HG02798 (cell line): Measurements from ENCODE around the gene HLCS.
A peak's percentile ranks its signal among the peaks of the same experiment; 100 is the strongest.
"Not testable (repeated sequence)": the region's sequence is repeated elsewhere in the genome, so short reads cannot be mapped to it uniquely, and the experiment has no call there.

Experiments
- ATAC-seq: cut with Tn5 transposase; IDR thresholded peaks from one replicate; pipeline ENCODE4 v1.9.1; 2021; ENCODE audit warnings: mild to moderate bottlenecking; ENCODE audit not compliant: unreplicated experiment, poor library complexity

Gene HLCS

DNA sequence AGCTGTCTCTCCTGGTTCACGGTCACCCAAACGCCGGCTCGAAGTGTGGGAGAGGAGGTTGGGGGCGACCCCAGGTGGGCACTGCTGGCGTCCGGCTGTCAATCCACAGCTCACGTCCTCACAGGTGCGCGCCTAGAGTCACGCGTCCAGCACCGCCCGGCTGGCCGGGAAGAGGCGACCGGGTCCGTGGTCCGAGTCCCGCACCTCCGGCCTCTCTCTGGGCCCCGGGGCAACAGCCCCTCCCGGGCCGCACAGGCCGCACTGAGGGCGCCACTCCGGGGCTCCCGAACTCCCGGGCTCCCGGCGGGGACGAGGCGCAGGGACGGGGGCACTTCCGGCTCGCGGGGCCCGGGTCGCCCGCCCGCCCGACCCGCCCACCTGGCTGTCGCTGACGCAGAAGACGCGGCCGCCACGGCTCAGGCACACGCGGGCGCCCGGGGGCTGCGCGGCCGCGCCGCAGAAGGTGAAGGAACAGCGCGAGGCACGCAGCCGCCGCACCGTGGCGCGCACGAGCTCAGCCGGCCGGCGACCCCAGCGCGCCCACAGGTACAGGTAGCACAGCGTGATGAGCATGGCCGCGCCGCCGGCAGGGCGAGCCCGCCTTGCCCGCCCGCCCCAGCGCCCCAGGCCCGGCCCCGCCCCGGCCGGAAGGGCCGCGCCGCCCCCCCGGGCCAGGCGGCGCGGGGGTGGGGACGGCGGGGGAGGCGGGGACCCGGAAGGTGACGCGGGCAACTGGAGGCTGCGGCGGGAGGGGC is at the start of gene HLCS:
Gene HLCS, minus strand, starts transcription at position 604 of the 755 bp plus-strand sequence. Its CDS starts 31 bp downstream, at position 573.
- ATAC-seq, result peak; percentile 87

DNA sequence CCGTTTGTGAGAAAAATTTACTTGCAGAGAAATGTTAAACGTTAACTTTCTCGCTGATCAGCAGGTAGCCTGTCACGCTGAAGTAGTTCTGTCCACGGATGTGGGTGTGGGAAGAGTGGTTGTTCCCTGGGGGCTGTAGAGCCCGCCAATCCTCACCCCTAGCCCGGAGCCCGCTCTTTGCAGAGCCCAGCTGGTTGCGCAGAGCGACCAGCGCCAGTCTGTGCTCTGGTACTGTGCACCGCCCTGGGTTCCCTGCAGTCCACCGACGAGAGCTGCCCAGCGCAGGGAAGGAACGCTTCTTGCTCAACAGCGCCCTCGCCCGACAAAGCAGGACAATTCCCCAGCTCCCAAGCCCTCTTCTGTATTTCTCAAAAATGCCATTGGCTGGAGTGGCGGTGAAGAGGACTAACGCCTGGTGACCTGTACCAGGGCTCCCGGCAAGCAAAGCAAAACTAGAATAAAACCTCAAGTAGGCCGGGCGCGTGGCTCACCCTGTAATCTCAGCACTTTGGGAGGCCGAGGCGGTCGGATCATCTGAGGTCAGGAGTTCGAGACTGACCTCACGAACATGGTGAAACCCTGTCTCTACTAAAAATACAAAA is 43.4 kb upstream of the HLCS start:
- ATAC-seq, result peak; percentile 89

DNA sequence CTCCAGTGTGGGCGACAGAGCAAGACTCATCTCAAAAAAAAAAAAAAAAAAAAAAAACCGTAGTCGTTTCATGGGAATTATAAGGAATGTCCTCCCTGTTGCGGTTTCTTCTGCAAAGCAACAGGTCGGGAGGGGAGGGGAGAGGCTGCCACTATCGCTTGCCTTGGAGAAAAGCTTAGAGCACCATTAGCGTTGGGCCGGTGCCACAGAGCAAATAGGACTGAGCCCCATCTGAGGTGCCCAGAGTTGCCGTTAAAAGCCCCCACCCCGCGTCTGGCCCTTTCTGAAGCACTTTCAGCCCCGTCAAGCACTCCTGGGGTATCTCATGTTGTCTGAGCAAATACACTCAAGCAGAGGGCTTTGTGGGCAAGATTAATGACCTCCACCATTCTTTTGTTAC is 42.3 kb upstream of the HLCS start:
- no peak for ATAC-seq

DNA sequence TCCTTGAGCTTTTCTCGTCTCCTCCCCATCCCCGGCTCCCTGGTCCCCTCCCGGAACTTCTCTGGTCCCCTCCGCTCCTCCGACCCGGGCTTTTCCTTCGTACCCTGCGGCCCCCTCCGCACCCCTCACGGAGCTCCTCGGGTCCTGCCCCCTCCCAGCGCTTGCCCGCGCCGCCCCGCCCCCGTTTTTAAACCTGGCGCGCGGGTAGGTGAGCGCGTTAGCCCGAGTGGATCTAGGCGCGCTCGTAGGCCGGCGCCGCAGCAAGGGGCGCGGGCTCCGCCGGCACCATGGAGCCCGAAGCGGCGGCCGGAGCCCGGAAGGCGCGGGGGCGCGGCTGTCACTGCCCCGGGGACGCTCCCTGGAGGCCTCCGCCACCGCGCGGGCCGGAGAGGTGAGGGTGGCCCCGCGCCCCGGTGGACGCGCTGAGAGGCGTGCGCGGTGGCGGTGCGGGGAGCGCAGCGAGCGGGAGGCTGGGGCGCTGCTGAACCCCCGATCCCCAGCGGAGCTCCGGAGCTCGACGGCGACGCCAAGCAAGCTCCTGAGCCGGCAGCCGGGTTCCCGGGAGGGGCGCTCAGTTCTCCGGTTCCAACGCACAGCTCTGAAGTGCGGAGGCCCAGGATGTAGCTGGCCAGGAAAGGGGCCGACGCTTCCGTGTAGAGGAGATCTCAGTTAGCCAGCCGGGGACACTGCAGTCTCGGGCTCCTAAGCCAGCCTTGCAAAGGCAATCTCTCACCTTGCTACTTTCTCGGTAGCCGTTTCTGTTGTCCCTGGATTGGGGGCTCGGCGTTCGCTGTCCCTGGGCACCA is 40.2 kb upstream of the HLCS start, which contains the start of gene RIPPLY3:
Gene RIPPLY3, plus strand, starts transcription at position 217 of the 806 bp plus-strand sequence. Its CDS starts 71 bp downstream, at position 288.
- ATAC-seq, result no peak

DNA sequence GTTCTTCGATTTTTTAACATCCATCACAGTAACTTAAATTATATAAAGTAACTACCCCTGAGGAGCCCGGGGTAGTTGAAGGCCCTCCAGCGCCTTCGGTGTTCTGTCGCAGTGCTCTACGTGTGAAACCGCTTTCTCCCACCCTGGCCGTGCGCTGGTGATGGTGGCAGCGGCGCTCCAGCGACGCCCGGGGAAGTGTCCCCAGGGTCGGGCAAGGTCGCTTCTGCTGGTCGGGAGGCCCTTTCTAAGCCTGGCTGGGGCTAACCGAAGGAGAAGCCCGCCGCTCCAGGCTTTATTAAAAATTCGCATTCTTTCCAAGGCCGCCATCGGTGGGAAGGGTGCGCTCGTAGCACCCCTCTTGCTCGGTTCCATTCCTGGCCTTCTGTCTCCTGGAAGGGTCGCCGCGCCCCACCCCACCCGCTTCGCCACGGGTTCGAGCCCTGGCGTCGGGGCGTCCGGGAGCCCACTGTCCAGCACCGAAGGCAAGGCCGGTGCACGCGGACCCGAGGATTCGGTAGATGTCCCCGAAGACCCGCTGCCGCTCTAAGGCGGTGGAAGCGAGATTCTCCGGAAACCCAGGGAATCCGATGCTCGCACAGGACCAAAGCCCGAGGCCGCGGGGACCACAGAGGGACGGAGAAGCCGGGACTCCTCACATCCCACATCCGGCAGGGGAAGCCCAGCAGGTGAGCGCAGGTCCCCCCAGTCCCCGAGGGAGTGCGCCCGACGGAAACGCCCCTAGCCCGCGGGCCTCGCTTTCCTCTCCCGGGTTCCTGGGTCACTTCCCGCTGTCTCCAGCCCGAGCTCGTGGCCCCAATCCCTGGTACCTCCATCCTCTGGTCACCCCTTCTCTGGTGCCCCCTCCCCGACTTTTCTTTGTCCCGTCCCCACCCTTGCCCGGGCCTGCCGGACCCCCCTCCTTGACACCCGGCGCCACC is 39.3 kb upstream of the HLCS start:
- no peak for ATAC-seq

DNA sequence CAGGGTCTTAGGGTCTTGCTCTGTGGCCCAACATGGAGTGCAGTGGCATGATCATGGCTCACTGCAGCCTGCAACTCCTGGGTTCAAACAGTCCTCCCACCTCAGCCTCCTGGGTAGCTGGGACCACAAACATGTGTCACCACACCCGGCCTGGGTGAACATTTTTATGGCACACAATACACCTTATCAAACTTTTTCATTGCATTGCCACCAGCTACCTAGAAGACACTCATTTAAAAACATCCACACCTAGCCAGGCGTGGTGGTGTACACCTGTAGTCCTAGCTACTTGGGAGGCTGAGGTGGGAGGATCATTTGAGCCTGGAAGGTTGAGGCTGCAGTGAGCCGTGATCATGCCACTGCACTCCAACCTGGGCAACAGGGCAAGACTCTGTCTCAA is 37.4 kb upstream of the HLCS start:
- ATAC-seq, result not testable (repeated sequence)

DNA sequence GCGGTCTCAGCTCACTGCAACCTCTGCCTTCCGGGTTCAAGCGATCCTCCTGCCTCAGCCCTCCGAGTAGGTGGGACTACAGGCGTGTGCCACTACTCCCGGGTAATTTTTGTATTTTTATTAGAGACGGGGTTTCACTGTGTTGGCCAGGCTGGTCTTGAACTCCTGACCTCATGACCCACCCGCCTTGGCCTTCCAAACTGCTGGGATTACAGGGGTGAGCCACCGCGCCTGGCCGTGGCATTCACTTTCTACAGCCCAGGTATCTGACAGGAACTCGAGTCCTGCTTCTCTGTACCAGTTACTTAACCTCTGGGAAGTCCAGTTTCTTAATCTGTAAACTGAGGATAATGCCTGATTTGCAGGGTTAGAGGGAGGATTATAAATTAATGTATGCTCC is 36.4 kb upstream of the HLCS start:
- ATAC-seq, result not testable (repeated sequence)

DNA sequence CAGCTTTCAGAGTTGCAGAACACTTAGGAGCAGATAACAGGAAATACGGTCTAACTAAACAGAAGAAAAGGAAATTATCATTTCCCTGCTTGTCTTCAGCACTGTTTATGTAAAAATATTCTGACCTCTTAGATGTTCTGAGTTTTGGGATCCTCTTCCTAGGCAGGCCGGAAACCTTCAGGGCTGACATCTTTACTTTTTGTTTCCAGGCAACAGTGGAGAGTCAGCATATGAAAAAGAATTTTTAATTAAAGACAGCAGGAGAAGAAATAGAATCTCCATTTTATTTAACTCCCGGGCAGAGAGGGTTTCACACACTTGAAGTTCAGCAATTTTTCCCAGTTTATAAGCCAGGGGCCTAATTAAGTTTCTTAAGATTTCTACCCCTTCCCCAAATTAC is 35.0 kb upstream of the HLCS start:
- ATAC-seq, result no peak

DNA sequence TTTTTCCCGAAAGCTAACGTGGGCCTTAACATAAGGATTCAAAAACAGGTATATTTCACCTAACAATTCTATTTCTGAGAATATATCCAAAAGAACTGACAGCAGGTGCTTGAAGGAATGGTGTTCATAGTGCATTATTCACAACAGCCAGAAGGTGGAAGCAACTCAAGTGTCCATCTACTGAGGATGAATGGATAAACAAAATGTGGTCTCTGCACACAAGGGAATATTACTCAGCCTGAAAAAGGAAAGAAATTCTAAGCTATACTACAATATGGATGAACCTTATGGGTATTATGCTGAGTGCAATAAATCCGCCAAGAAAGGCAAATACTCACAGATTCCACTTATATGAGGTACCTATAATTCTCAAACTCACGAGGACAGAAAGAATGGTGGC is 33.9 kb upstream of the HLCS start:
- no peak for ATAC-seq

DNA sequence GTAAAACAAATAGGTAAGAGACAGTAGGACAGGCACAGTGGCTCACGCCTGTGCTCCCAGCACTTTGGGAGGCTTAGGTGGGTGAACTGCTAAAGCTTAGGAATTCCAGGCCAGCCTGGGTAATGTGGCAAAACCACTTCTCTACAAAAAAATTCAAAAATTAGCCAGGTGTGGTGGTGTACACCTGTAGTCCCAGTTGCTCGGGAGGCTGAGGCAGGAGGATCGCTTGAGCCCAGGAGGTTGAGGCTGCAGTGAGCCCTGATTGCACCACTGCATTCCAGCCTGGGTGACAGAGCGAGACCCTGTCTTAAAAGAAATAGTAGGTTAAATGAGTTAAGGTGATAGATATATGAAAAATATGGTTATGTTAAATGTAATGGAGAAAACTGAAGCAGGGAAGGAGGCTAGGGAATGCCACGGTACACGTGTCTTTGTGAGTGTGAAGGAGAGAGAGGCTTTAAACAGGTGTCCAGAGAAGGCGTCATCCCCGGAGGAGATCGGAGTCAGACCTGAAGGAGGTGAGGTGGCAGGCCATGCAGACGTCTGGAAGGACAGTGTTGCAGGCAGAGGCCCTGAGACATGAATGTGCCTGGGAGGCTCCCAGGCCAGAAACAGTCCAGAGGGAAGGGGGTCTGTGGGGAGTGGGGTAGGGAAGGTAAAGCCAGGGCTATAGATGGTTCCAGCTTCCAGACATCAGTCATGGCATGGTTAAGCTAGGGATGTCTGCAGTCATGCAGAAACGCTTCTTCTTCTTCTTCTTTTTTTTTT is 32.8 kb upstream of the HLCS start:
- ATAC-seq, result no peak

DNA sequence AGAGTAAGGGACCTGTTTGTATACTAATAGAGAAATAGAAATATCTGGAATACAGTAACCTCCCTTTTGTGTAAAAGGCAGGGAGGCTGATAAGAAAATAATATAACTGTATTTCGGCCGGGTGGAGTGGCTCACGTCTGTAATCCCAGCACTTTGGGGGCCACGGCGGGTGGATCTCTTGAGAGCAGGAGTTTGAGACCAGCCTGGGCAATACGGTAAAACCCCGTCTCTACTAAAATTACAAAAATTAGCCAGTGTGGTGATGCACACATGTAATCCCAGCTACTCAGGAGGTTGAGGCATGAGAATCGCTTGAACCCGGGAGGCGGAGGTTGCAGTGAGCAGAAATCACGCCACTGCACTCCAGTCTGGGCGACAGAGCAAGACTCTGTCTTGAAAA is 28.8 kb upstream of the HLCS start:
- ATAC-seq, result not testable (repeated sequence)

DNA sequence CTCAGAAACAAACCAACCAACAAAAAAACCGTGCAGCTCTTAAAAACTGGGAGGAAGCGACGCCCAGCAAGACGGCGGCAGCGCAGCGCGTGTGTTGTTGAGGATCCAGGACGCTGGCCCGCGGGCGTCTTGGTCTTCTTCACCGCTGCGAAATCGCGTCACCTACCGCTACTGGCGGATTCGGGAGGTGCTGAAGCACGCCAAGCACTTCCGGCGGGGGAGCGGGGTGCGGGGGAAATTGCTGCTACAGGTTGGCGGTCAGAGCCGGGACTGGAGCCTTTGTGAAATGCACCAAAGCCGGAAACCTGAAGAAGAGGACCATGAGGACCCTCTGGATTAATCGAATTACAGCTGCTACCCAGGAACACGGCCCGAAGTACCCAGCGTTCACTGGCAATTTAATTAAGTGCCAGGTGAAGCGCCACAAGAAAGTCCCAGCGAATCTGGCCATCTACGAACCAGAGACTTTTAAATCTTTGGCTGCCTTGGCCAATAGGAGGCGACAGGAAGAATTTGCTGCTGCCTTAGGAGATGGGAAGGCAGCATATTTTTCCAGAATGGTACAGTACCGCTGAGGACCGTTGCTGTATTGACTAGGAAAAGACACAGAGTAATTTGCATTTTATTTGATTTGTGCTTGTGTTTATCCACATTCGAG is 28.2 kb upstream of the HLCS start:
- ATAC-seq, result no peak

DNA sequence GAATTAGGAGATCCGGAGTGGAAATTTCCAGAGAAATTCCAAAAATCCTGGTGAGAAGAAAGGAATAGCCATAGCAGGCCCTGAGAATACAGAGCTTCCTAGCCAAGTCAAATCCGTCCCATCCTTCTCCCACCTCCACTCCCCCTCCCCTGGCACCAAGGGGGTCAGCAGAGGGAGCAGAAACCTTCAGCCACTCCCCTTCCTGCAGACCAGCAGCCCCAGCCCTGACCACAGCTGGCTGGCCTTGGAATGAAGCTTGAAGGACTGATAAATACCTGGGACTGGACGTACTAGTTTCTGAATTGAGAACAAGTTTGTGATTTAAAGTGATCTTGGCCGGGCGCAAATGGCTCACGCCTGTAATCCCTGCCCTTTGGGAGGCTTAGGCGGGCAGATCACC is 26.2 kb upstream of the HLCS start:
- ATAC-seq, result no peak

DNA sequence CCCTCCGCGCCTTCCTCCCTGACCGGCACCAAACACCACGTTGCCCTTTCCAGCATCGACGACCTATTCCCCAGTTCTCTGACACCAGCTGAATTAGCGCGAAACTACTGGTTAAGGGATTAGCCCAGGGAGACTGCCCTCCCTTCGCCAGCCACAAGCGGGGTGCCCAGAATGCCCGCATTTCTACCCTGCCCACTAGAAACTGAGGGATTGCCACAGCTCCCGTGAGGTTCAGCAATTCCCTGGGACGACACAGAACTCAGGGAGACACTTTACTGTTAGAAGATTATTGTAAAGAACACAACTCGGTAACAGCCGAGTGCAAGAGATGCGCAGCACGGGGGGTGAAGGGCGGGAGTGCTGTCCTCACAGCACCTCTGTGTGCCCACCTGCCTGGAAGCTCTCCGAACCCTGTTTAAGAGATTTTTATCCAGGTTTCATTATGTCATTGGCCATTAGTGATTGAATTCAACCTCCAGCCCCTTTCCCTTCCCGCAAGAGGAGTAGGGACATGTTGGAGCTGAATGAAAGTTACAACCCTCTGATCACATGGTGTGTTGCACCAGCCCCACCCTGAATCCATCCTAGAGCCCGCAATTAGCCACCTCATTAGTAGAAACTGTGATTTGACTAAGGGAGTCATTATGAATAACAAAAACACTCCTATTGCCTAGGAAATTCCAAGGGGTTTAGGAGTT is 24.2 kb upstream of the HLCS start:
- no peak for ATAC-seq

DNA sequence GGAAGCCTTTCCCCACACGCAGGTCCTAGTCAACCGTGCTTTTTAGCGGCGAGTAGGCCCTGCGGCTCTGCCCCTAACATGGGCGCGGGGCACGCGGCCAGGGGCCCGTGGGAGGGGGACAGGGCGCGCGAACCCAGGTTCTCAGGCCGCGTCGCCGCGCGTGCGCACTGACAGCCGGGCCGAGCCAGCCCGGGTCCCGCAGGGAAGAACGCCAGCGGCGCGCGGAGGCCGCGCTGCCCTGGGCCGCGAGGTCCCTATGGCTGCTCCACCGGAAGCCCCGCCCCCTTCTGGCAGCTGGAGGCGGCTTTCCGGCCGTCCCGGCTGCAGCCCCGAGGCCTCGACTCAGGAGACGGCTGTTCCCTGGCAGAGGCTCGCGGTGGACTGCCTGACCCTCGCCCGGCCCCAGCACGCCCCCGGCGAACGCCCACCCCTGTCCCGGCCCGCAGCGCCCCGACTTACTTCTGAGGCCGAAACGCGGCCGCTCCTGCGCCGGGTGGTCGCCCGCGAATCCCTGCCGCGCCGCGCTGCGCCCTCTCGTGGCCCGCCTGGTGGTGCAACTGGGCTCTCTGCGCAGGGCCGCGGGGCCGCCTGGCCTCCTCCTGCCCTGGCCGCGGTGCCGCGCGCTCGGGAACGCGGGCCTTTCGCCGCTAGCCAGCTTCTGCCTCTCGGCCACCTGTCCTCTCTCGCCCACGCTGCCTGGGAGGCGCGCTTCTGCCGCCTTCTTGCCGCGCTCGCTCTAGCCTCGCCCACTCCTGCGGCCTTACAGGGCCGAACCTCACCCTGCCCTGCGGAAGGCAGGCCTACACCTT is 23.4 kb upstream of the HLCS start:
- ATAC-seq, result peak; percentile 93

DNA sequence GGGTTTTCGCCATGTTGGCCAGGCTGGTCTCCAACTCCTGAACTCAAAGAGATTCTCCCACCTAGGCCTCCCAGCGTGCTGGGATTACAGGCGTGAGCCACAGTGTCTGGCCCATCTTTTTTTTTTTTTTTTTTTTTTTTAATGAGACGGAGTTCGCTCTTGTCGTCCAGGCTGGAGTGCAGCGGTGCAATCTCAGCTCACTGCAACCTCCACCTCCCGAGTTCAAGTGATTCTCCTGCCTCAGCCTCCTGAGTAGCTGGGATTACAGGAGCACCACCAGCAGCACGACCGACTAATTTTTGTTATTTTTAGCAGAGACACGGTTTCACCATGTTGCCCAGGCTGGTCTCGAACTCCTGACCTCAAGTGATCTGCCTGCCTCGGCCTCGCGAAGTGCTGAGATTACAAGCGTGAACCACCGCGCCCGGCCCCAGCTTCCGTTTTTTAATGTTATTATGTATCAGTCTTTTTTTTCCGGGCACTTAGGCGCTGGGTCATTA is 22.8 kb upstream of the HLCS start:
- ATAC-seq, result not testable (repeated sequence)

DNA sequence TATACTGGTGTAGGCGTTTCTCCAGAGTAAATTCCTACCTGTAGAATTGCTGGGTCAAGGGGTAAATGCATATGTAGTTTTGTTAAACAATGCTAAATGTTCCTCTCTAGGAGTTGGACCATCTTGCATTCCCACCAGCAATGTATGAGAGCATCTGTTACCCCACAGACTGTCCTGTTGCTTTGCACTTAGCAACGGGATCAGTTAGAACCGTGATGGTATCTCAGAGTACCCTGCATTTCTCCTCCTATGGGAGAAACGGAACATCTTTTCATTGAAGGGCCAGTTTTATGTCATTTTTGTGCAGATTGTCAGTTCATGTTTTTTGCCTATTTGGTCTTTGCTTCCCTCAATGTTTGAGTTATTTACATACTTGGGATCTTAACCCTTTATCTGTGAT is 22.1 kb upstream of the HLCS start:
- no peak for ATAC-seq
